ENCODE data around the gene SULF2.

The SULF2 gene

DNA sequence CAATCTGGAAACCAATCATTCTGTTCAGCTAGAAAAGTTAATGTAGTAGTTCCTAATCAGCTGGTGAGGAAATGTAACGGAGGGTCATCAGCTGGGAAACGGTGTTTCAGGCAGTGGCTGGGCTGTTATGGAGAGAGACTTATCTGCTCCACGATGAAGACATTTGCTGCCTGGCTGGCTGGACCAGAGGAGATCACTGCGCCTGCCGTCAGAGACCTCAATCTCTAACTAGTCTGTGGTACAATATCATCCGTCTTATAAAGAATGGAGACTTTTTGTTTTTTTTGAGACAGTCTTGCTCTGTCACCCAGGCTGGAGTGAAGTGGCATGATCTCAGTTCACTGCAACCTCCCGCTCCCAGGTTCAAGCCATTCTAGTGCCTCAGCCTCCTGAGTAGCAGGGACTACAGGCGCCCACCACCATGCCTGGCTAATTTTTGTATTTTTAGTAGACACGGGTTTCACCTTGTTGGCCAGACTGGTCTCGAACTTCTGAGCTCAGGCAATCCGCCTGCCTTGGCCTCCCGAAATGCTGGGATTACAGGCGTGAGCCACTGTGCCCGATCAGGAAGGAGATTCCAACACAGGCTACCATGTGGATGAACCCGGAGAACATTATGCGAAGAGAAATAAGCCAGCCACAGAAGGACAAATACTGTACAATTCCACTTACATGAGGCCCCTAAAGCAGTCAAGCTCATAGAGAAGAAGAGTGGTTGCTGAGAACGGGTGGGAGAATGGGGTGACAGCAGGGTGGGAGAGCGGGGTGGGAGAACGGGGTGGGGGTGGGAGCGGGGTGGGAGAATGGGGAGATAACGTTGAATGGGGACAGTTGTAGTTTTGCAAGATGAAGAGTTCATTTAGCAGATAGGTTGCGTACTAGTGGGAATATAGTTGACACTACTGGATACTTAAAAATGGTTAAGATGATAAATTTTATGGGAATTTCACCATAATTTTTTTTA is 115.1 kb downstream of the SULF2 start:
- H3K4me1 ChIP-seq (ENCODE audit: control insufficient read depth, insufficient read depth, low read length): no peaks in the 10 kb centered on the region
- no peaks in the 10 kb centered on the region for H3K36me3 ChIP-seq (ENCODE audit: control insufficient read depth, insufficient read depth, low read length)
- no peaks in the 10 kb centered on the region for H3K9me3 ChIP-seq (ENCODE audit: control insufficient read depth, insufficient read depth, low read length)
- no peak overlapping the region for H3K9ac ChIP-seq (ENCODE audit: low read depth, low read length)
- no peaks in the 10 kb centered on the region for H3K27me3 ChIP-seq (ENCODE audit: control insufficient read depth, insufficient read depth, low read length)
- no peak overlapping the region for H3K27ac ChIP-seq (ENCODE audit: low read depth, low read length)
- H3K4me3 ChIP-seq (ENCODE audit: low read depth, low read length): no peak overlapping the region

DNA sequence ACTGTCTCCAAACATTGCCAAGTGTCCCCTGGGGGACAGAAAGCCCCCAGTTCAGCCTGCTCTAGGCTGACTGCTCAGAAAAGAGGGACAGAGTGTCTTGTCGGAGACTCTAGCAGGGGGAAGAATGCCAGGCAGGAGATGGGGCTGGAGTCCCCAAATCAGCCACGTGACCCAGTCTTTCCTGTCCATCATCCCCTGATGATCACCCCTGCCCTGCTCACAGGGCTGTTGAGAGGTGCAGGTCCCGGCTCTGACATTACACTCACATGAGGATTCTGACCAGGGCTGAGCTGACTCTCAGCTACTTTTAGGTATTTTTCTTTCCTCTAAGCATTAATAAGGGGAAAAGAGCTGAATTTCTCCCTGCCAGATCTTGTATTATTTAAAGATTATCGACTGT is 115.8 kb downstream of the SULF2 start:
- Histone ChIP-seq H3K27me3 (ENCODE audit: control insufficient read depth, insufficient read depth, low read length) (no peaks in the 10 kb centered on the region), H3K9ac (ENCODE audit: low read depth, low read length) (no peak overlapping the region), H3K27ac (ENCODE audit: low read depth, low read length) (no peak overlapping the region), H3K4me3 (ENCODE audit: low read depth, low read length) (no peak overlapping the region), H3K4me1 (ENCODE audit: control insufficient read depth, insufficient read depth, low read length) (no peaks in the 10 kb centered on the region), H3K36me3 (ENCODE audit: control insufficient read depth, insufficient read depth, low read length) (no peaks in the 10 kb centered on the region), H3K9me3 (ENCODE audit: control insufficient read depth, insufficient read depth, low read length) (no peaks in the 10 kb centered on the region)

DNA sequence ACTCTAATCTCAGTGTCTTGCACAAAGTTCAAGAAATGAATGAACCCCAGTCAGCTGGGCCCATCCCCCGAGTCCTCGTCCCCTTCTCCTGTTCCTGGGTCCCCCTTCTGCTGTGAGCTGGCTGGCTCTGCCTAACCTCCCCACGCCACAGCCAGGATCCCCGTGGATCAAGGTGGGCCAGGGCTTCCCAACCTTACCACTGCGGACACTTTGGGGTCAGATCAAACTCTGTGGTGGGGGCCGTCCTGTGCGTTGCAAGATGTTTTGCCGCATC is 116.2 kb downstream of the SULF2 start:
- no peaks in the 10 kb centered on the region for H3K36me3 ChIP-seq (ENCODE audit: control insufficient read depth, insufficient read depth, low read length)

DNA sequence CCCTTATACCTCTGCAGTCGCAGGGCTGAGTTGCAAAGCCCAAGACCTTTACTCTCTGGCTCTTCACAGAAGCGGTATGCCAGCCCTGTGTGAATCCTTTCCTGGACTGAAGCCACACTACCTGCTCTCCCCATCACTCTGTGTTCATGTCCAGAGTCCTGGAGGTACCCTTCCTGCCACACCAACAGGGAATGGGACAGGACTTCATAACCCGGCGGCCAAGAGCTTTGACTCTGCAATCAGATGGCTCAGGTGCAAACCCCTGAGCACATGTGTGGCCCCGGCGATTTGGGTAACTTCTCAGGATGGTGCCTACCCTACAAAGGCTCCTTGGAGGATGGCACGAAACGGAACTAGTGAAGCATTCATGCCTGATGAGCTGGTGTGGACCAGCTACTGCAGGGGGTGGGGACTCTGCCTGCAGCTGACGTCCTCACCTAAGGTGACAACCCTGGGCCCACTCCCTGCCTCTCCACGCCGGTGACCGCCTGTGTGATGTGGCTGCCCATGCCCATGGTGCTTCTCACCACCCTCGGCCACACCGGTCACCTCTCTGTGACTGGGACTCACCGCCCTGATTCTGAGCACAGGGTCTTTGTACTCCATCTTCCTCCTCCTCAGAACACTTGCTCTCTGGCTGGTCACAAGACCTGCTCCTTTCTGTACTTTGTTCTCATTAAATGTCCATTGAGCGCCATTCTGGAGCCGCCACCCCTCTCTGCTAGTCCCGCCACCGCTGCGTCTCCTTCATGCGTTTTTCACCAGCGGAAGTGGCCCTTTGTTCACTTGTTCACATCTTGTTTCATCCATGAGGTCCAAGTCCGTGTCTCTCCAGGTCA is 116.7 kb downstream of the SULF2 start:
- Histone ChIP-seq H3K4me3 (ENCODE audit: low read depth, low read length) (no peak overlapping the region), H3K9me3 (ENCODE audit: control insufficient read depth, insufficient read depth, low read length) (no peaks in the 10 kb centered on the region), H3K27ac (ENCODE audit: low read depth, low read length) (no peak overlapping the region), H3K27me3 (ENCODE audit: control insufficient read depth, insufficient read depth, low read length) (no peaks in the 10 kb centered on the region), H3K9ac (ENCODE audit: low read depth, low read length) (no peak overlapping the region), H3K36me3 (ENCODE audit: control insufficient read depth, insufficient read depth, low read length) (no peaks in the 10 kb centered on the region), H3K4me1 (ENCODE audit: control insufficient read depth, insufficient read depth, low read length) (peaks cover 4% of the 10 kb centered on the region)

More for the DNA sequence above, 116.2 kb downstream of the SULF2 start:
- Histone ChIP-seq H3K9ac (ENCODE audit: low read depth, low read length) (no peak overlapping the region), H3K9me3 (ENCODE audit: control insufficient read depth, insufficient read depth, low read length) (no peaks in the 10 kb centered on the region), H3K27me3 (ENCODE audit: control insufficient read depth, insufficient read depth, low read length) (no peaks in the 10 kb centered on the region), H3K27ac (ENCODE audit: low read depth, low read length) (no peak overlapping the region), H3K4me3 (ENCODE audit: low read depth, low read length) (no peak overlapping the region), H3K4me1 (ENCODE audit: control insufficient read depth, insufficient read depth, low read length) (peaks cover under 1% of the 10 kb centered on the region)

DNA sequence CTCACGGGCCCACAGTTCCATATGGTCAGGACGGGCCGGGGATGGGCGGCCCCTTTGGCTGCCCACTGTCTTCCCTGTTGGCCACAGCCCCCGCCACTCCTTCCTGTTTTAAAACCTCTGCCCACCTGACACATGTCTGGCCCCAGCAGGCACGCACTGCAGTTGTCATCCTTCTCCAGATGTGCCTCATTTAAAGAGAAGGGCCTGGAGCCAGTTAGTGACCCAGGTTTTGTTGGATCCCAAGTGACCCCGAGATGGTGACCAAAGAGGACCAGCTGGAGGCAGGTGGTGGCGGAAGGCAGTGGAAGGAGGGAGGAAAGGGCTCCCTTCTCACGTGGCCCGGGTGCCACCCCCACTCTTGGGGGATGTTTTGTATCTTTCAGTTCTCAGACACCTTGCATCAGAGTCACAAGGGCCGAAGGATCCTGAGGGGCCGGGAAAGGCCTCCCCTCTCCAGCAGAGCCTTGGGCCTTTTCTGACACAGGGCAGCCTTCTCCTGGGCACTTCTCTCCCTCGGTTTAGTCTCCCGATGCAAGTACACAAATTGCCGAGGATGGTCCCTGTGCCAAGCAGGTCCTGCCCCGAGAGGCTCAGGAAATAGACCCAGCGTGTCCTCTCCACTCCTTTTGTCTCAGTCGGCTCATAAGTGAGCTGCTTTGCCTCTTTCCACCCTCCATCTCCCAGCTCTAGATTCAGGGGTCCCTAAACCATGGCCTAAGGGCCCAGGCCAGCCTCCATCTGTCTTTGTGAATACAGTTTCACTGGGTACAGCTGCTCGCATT is 117.6 kb downstream of the SULF2 start:
- H3K27me3 ChIP-seq (ENCODE audit: control insufficient read depth, insufficient read depth, low read length): no peaks in the 10 kb centered on the region
- 0 out of 2 replicates have a peak, but pooled peaks cover 3% of the 10 kb centered on the region for H3K36me3 ChIP-seq (ENCODE audit: control insufficient read depth, insufficient read depth, low read length)
- H3K4me3 ChIP-seq (ENCODE audit: low read depth, low read length): no peak overlapping the region
- H3K27ac ChIP-seq (ENCODE audit: low read depth, low read length): no peak overlapping the region
- no peaks in the 10 kb centered on the region for H3K9me3 ChIP-seq (ENCODE audit: control insufficient read depth, insufficient read depth, low read length)
- peaks cover 4% of the 10 kb centered on the region for H3K4me1 ChIP-seq (ENCODE audit: control insufficient read depth, insufficient read depth, low read length)
- no peak overlapping the region for H3K9ac ChIP-seq (ENCODE audit: low read depth, low read length)

DNA sequence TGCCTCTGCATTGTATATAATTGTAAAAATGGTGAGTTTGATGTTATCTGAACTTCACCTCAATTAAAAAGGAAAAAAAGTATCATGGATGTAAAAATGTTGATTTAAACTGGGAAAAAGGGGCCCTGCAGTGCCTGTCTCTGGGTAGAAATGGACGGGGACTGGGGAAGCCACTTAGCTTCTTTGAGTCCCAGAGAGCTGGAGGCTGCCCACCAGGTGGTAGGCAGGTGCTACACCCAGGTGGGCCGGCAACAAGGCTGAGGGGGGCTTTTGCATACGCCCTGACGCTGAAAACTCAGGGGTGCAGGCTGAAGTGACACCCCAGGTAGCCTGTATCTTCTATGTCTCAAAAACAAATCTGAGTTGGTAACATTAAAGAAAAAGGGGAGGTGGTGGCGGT is 118.2 kb downstream of the SULF2 start:
- H3K9ac ChIP-seq (ENCODE audit: low read depth, low read length): no peak overlapping the region
- no peaks in the 10 kb centered on the region for H3K27me3 ChIP-seq (ENCODE audit: control insufficient read depth, insufficient read depth, low read length)
- H3K36me3 ChIP-seq (ENCODE audit: control insufficient read depth, insufficient read depth, low read length): peaks cover 10% of the 10 kb centered on the region; the same call in 1 of the 2 replicates
- no peak overlapping the region for H3K27ac ChIP-seq (ENCODE audit: low read depth, low read length)
- H3K4me1 ChIP-seq (ENCODE audit: control insufficient read depth, insufficient read depth, low read length): peaks cover 4% of the 10 kb centered on the region
- H3K9me3 ChIP-seq (ENCODE audit: control insufficient read depth, insufficient read depth, low read length): no peaks in the 10 kb centered on the region
- no peak overlapping the region for H3K4me3 ChIP-seq (ENCODE audit: low read depth, low read length)

DNA sequence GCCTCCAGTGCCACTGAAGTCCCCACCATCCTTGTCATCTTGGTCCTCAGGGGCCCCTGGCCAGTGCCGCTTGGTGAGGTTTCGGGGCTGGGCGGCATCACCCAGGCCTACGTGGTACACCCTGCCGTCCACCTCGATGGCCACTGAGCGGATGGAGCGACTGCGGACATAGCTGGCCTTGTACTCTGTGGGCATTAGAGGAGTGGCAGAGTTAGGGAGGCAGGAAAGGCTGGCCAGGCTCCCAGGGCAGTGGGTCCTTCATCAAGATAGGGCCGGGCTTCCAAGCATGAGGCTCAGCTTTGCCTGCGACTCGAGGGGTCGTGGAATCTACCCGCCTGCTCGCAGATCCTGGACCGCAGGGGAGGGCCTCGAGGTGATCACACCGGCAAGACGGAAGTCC is 119.0 kb downstream of the SULF2 start:
- Histone ChIP-seq H3K4me3 (ENCODE audit: low read depth, low read length) (no peak overlapping the region), H3K4me1 (ENCODE audit: control insufficient read depth, insufficient read depth, low read length) (peaks cover 4% of the 10 kb centered on the region), H3K36me3 (ENCODE audit: control insufficient read depth, insufficient read depth, low read length) (peaks cover 16% of the 10 kb centered on the region; the same call in 1 of the 2 replicates), H3K27me3 (ENCODE audit: control insufficient read depth, insufficient read depth, low read length) (no peaks in the 10 kb centered on the region), H3K9ac (ENCODE audit: low read depth, low read length) (no peak overlapping the region), H3K9me3 (ENCODE audit: control insufficient read depth, insufficient read depth, low read length) (no peaks in the 10 kb centered on the region), H3K27ac (ENCODE audit: low read depth, low read length) (no peak overlapping the region)

DNA sequence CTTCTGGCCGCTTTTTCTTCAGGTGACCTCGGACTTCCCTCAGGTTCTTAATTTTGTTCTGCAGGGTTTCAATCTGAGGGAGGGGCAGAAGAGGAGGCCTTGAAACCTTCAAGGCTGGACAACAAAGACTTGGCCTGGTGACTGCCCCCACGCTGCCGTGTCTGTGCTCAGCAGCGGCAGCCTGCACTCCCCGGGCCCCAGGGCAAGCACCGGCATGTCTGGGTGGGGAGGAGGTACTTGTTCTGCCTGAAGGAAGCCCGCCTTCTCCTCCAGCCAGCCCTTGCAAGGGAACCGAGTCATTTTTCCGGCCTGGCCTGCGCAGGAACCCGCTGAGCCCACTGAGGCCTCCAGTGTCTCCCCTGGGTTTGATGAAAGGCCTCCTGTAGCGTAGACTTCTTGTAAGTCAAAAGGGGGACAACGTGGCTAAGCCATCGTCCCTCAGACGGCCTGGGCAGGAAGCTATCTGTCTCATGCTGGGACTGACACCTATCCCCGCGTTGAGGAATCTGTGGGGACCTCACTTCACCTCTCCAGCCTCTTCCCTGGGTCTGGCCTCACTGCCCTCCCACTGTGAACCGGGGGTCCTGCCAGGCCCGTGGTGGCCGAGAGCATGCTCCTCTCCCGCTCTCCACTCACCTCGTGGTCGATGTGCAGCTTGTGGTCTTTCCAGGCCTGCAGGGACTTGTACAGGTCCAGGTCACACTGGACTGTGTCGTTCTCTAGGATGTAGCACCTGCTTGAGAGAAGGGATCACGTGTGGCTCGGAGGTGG is 119.9 kb downstream of the SULF2 start:
- H3K36me3 ChIP-seq (ENCODE audit: control insufficient read depth, insufficient read depth, low read length): peaks cover 20% of the 10 kb centered on the region; the same call in 1 of the 2 replicates
- H3K27ac ChIP-seq (ENCODE audit: low read depth, low read length): no peak overlapping the region

DNA sequence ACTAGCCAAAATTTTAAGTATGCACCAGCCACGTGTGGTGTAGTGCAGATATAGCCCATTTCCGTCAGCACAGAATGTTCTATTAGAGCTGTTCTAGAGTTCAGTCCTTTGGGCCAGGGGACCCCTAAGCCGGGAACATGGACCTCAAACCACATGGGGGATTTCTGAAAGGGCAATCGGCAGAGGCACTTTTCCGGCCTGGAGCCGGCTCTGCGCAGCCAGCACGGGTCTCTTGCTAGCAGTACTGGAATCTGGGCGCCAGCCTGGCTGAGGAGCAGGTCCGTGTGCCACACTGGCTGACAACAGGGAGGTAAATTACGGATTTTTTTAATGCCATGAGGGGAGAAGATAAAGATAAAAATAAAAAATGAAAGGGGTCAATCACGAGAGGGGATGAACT is 120.5 kb downstream of the SULF2 start:
- H3K27me3 ChIP-seq (ENCODE audit: control insufficient read depth, insufficient read depth, low read length): no peaks in the 10 kb centered on the region
- no peak overlapping the region for H3K4me3 ChIP-seq (ENCODE audit: low read depth, low read length)
- no peak overlapping the region for H3K27ac ChIP-seq (ENCODE audit: low read depth, low read length)
- no peak overlapping the region for H3K9ac ChIP-seq (ENCODE audit: low read depth, low read length)
- peaks cover 23% of the 10 kb centered on the region; the same call in 1 of the 2 replicates for H3K36me3 ChIP-seq (ENCODE audit: control insufficient read depth, insufficient read depth, low read length)
- H3K9me3 ChIP-seq (ENCODE audit: control insufficient read depth, insufficient read depth, low read length): no peaks in the 10 kb centered on the region
- peaks cover 4% of the 10 kb centered on the region for H3K4me1 ChIP-seq (ENCODE audit: control insufficient read depth, insufficient read depth, low read length)

More for the DNA sequence above, 119.9 kb downstream of the SULF2 start:
- no peak overlapping the region for H3K4me3 ChIP-seq (ENCODE audit: low read depth, low read length)
- H3K9ac ChIP-seq (ENCODE audit: low read depth, low read length): no peak overlapping the region
- no peaks in the 10 kb centered on the region for H3K9me3 ChIP-seq (ENCODE audit: control insufficient read depth, insufficient read depth, low read length)
- peaks cover 4% of the 10 kb centered on the region for H3K4me1 ChIP-seq (ENCODE audit: control insufficient read depth, insufficient read depth, low read length)
- no peaks in the 10 kb centered on the region for H3K27me3 ChIP-seq (ENCODE audit: control insufficient read depth, insufficient read depth, low read length)

DNA sequence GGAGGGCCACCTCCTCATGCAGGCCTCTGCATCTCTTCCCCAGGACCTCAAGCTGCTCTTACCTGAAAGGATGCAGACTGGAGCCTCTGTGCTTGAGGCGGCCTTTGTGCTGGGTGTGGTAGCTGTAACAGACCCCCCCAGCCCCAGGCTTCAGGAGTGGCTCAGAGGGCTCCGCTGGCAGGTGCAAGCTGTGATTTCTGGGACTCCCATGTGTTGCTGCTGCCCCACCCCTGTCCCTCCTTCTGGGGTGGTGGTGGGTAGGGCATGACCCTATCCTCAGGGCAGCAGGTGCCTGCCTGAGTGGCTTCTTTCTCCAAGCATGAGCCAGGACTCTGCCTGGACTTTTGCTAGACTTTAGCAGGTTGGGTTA is 121.2 kb downstream of the SULF2 start:
- H3K9ac ChIP-seq (ENCODE audit: low read depth, low read length): no peak overlapping the region
- H3K36me3 ChIP-seq (ENCODE audit: control insufficient read depth, insufficient read depth, low read length): peaks cover 30% of the 10 kb centered on the region; the same call in 1 of the 2 replicates
- H3K27ac ChIP-seq (ENCODE audit: low read depth, low read length): no peak overlapping the region
- H3K27me3 ChIP-seq (ENCODE audit: control insufficient read depth, insufficient read depth, low read length): no peaks in the 10 kb centered on the region
- no peaks in the 10 kb centered on the region for H3K9me3 ChIP-seq (ENCODE audit: control insufficient read depth, insufficient read depth, low read length)
- H3K4me3 ChIP-seq (ENCODE audit: low read depth, low read length): no peak overlapping the region
- H3K4me1 ChIP-seq (ENCODE audit: control insufficient read depth, insufficient read depth, low read length): peaks cover 4% of the 10 kb centered on the region

All from HUES48 (cell line).